Femur (tissue), 1 donor: ENCODE results near the gene BOK.
"Not testable (repeated sequence)": the region's sequence is repeated elsewhere in the genome, so short reads cannot be mapped to it uniquely, and the experiment has no call there.

Experiments
- DNase-seq: peaks from one replicate; pipeline ENCODE4 v3.0.0-alpha.2; 2017

Gene BOK

GRCh38 chr2:241559323-241560161, 997 bp downstream of the BOK start:
- DNase-seq, result no peak

GRCh38 chr2:241560162-241560882, 1.8 kb downstream of the BOK start:
- no peak for DNase-seq

- no peak for DNase-seq
Observed at GRCh38 chr2:241560883-241561474, 2.4 kb downstream of the BOK start.

- DNase-seq, result peak; percentile 85
Observed at GRCh38 chr2:241561832-241562231, 3.3 kb downstream of the BOK start.

GRCh38 chr2:241562269-241562891, 3.8 kb downstream of the BOK start:
- no peak for DNase-seq

- no peak for DNase-seq
Observed at GRCh38 chr2:241563031-241563507, 4.5 kb downstream of the BOK start.

- DNase-seq, result no peak
Observed at GRCh38 chr2:241563571-241563980, 5.0 kb downstream of the BOK start.

GRCh38 chr2:241563981-241564595, 5.5 kb downstream of the BOK start:
- peak; percentile 50 for DNase-seq

GRCh38 chr2:241564596-241565410, 6.3 kb downstream of the BOK start:
- no peak for DNase-seq

- no peak for DNase-seq
Observed at GRCh38 chr2:241565411-241565810, 6.9 kb downstream of the BOK start.

GRCh38 chr2:241566021-241566420, 7.5 kb downstream of the BOK start:
- not testable (repeated sequence) for DNase-seq

GRCh38 chr2:241566468-241566867, 7.9 kb downstream of the BOK start:
- no peak for DNase-seq

GRCh38 chr2:241567266-241567665, 8.7 kb downstream of the BOK start:
- DNase-seq, result not testable (repeated sequence)

- no peak for DNase-seq
Observed at GRCh38 chr2:241567776-241568175, 9.2 kb downstream of the BOK start.

- DNase-seq, result no peak
Observed at GRCh38 chr2:241568726-241569125, 10.2 kb downstream of the BOK start.

GRCh38 chr2:241569831-241570281, 11.3 kb downstream of the BOK start:
- no peak for DNase-seq

- no peak for DNase-seq
Observed at GRCh38 chr2:241570961-241571581, 12.5 kb downstream of the BOK start.

GRCh38 chr2:241571821-241572620, 13.5 kb downstream of the BOK start:
- DNase-seq, result no peak

GRCh38 chr2:241572915-241573651, 14.5 kb downstream of the BOK start:
- DNase-seq, result not testable (repeated sequence)

- no peak for DNase-seq
Observed at GRCh38 chr2:241573741-241574140, 15.2 kb downstream of the BOK start.
